ENCODE results near the gene EIF2B5. TPM values are rescaled to one million over a fixed set of nuclear protein-coding genes. Genes with fewer than 3 reads are reported as not detected.

Gene EIF2B5
- total RNA-seq, 6 experiments from 2014 or later, result 27.5 to 33.1 (median 31.4) TPM

DNA sequence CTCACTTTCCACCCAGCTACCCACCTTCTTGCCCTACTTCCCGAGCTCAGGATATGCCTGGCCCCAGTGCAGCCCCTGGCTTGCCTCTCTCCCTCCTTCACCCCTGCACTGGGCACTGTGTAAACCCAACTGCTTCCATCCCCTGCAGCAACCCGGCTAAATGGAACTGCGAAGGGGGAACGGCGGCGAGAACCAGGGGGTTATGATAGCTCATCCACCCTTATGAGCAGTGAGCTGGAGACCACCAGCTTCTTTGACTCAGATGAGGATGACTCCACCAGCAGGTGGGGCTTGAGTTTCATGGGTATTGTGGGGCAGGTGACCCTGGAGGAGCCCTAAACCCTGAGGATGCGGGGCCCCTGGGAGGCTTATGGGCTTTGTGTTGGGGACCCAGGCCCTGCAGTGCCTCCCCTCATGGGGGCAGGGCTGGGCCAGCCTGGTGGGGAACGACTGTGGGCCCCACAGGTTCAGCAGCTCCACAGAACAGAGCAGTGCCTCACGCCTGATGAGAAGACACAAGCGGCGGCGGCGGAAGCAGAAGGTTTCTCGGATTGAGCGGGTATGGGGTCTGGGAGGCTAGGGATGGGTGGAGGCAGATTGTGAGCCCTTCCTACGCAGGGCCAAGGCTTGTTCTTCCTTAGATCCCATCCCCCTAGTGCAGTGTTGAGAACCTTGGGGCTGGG, 29.6 kb downstream of the EIF2B5 start:
- Mint-ChIP-seq H3K4me3 (no peak overlapping the region), H3K27me3 (ENCODE audit: insufficient read depth) (no peaks in the 10 kb centered on the region; the same call in 1 of the 2 replicates), H3K9me3 (no peaks in the 10 kb centered on the region), H3K36me3 (ENCODE audit: low read depth) (peaks cover 37% of the 10 kb centered on the region), H3K4me1 (ENCODE audit: low read depth) (peaks cover 50% of the 10 kb centered on the region), H3K27ac (no peak overlapping the region)
- peak; percentile 9; the same call in 1 of the 2 replicates for TF ChIP-seq CTCF (IDR thresholded peaks at IDR 0.05)
- DNase-seq, result no peak

DNA sequence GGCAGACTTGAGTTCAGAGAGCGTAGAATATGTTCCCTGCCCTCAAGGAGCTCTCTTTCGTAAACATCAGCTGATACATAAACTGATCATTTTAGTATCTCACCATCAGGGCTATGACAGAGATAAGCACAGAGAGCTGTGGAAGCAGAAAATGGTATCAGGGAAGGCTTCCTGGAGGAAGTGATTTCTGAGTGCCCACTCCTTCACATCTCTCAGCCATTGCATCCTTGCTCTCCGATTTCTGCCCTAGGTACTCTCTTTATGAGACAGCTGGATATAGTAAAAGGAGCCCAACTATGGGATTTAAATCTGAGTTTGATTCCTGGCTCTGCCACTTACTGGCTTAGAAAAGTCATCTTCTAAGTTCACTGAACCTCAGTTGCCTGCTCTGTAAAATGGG, 30.4 kb downstream of the EIF2B5 start:
- no peak for DNase-seq
- H3K27ac Mint-ChIP-seq, result no peak overlapping the region
- TF ChIP-seq CTCF (IDR thresholded peaks at IDR 0.05), result no peak
- H3K36me3 Mint-ChIP-seq (ENCODE audit: low read depth), result peaks cover 37% of the 10 kb centered on the region
- no peaks in the 10 kb centered on the region for H3K9me3 Mint-ChIP-seq
- no peak overlapping the region for H3K4me3 Mint-ChIP-seq
- H3K4me1 Mint-ChIP-seq (ENCODE audit: low read depth), result peaks cover 44% of the 10 kb centered on the region
- H3K27me3 Mint-ChIP-seq (ENCODE audit: insufficient read depth), result no peaks in the 10 kb centered on the region; the same call in 1 of the 2 replicates

- DNase-seq, result no peak
- TF ChIP-seq CTCF (IDR thresholded peaks at IDR 0.05), result no peak
- no peaks in the 10 kb centered on the region; the same call in 1 of the 2 replicates for H3K27me3 Mint-ChIP-seq (ENCODE audit: insufficient read depth)
- H3K9me3 Mint-ChIP-seq, result no peaks in the 10 kb centered on the region
- peaks cover 43% of the 10 kb centered on the region for H3K36me3 Mint-ChIP-seq (ENCODE audit: low read depth)
- H3K4me3 Mint-ChIP-seq, result no peak overlapping the region
- H3K27ac Mint-ChIP-seq, result peak overlapping the region; percentile 57
- peaks cover 43% of the 10 kb centered on the region for H3K4me1 Mint-ChIP-seq (ENCODE audit: low read depth)
These were observed 31.5 kb downstream of the EIF2B5 start for GRCh38 chr3:184166671-184167070.

DNA sequence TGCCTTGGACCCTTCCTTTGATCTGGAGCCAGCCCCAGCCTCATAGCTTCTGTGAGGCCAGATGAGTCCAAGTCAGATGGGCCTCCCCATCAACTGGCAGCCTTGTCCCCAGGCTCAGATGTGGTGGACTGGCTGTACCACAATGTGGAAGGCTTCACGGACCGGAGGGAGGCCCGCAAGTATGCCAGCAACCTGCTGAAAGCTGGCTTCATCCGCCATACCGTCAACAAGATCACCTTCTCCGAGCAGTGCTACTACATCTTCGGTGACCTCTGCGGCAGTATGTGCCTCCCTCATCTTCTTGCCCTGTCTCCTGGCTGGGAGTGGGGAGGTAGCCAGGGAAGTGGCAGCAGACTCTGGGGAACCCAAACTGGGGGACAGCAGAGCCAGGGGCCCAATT, 32.6 kb downstream of the EIF2B5 start:
- no peak for TF ChIP-seq CTCF (IDR thresholded peaks at IDR 0.05)
- Mint-ChIP-seq H3K4me1 (ENCODE audit: low read depth) (peaks cover 51% of the 10 kb centered on the region), H3K27ac (peak overlapping the region; percentile 94), H3K27me3 (ENCODE audit: insufficient read depth) (peaks cover 2% of the 10 kb centered on the region; the same call in 1 of the 2 replicates), H3K36me3 (ENCODE audit: low read depth) (peaks cover 42% of the 10 kb centered on the region), H3K9me3 (no peaks in the 10 kb centered on the region), H3K4me3 (peak overlapping the region; percentile 65; the same call in 1 of the 2 replicates)
- no peak for DNase-seq

- Mint-ChIP-seq H3K27me3 (ENCODE audit: insufficient read depth) (peaks cover 2% of the 10 kb centered on the region; the same call in 1 of the 2 replicates), H3K36me3 (ENCODE audit: low read depth) (peaks cover 37% of the 10 kb centered on the region), H3K9me3 (no peaks in the 10 kb centered on the region), H3K4me3 (peak overlapping the region; percentile 65), H3K4me1 (ENCODE audit: low read depth) (peaks cover 58% of the 10 kb centered on the region), H3K27ac (peak overlapping the region; percentile 94)
- TF ChIP-seq CTCF (IDR thresholded peaks at IDR 0.05), result no peak
- peak; percentile 93 for DNase-seq
These were observed 33.4 kb downstream of the EIF2B5 start for GRCh38 chr3:184168363-184169120.
